ENCODE results near the gene FMNL3.

FMNL3 gene

DNA sequence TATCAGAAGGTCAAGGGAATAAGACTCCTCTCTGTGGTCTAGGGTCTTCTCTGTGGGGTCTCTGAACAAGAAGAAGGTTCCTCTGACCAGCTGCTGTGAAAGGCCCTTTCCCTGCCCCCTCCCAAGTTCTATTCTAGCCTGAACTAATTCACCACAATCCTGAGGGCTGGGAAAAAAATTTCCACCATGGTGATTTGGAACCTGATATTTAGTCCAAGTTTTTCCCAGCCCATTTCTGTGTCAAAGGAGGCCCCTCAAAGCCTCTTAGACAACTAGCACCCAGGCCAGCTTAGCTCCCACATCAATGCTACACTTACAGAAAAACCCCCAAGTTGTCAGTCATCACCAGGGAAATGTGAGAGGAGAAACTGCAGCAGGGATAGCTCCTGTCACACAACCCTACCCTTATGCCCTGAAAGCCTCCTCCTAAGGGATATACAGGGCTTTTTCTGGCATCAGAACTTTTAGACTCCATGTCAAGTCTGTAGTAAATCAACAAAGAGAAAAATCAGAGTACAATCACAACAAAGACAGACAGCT, 4.5 kb downstream of the FMNL3 start:
- no peak for ATAC-seq
- TF ChIP-seq ZFP30 (CRISPR knock-in tag; IDR thresholded peaks at IDR 0.05) (no peak), TCF4 (CRISPR knock-in tag; IDR thresholded peaks at IDR 0.05; ENCODE audit: borderline replicate concordance) (no peak), ZC3H10 (CRISPR knock-in tag; IDR thresholded peaks at IDR 0.05) (no peak)

DNA sequence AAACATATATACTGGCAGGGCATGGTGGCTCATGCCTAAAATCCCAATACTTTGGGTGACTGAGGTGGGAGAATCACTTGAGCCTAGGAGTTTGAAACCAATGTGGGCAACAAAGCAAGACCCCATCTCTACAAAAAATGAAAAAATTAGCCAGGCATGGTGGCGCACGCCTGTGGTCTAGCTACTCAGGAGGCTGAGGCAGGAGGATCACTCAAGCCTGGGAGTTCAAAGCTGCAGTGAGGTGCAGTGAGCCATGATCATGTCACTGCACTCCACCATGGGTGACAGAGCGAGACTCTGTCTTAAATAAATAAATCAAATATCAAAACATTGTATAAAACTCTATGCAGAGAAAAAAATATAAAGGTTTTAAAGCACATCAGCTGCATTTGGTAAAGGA, 5.2 kb downstream of the FMNL3 start:
- no peak for TF ChIP-seq RARB (CRISPR knock-in tag; IDR thresholded peaks at IDR 0.05)
- TF ChIP-seq ZC3H10 (CRISPR knock-in tag; IDR thresholded peaks at IDR 0.05) = no peak
- TF ChIP-seq TOX (CRISPR knock-in tag; IDR thresholded peaks at IDR 0.05; ENCODE audit: borderline replicate concordance) = no peak
- TF ChIP-seq, protein P1, sequence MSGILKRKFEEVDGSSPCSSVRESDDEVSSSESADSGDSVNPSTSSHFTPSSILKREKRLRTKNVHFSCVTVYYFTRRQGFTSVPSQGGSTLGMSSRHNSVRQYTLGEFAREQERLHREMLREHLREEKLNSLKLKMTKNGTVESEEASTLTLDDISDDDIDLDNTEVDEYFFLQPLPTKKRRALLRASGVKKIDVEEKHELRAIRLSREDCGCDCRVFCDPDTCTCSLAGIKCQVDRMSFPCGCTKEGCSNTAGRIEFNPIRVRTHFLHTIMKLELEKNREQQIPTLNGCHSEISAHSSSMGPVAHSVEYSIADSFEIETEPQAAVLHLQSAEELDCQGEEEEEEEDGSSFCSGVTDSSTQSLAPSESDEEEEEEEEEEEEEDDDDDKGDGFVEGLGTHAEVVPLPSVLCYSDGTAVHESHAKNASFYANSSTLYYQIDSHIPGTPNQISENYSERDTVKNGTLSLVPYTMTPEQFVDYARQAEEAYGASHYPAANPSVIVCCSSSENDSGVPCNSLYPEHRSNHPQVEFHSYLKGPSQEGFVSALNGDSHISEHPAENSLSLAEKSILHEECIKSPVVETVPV (CRISPR knock-in tag; IDR thresholded peaks at IDR 0.05) = no peak
- TF ChIP-seq, protein P2, sequence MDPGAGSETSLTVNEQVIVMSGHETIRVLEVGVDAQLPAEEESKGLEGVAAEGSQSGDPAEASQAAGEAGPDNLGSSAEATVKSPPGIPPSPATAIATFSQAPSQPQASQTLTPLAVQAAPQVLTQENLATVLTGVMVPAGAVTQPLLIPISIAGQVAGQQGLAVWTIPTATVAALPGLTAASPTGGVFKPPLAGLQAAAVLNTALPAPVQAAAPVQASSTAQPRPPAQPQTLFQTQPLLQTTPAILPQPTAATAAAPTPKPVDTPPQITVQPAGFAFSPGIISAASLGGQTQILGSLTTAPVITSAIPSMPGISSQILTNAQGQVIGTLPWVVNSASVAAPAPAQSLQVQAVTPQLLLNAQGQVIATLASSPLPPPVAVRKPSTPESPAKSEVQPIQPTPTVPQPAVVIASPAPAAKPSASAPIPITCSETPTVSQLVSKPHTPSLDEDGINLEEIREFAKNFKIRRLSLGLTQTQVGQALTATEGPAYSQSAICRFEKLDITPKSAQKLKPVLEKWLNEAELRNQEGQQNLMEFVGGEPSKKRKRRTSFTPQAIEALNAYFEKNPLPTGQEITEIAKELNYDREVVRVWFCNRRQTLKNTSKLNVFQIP (CRISPR knock-in tag; IDR thresholded peaks at IDR 0.05; ENCODE audit: borderline replicate concordance, low read depth) = no peak
- no peak for ATAC-seq

DNA sequence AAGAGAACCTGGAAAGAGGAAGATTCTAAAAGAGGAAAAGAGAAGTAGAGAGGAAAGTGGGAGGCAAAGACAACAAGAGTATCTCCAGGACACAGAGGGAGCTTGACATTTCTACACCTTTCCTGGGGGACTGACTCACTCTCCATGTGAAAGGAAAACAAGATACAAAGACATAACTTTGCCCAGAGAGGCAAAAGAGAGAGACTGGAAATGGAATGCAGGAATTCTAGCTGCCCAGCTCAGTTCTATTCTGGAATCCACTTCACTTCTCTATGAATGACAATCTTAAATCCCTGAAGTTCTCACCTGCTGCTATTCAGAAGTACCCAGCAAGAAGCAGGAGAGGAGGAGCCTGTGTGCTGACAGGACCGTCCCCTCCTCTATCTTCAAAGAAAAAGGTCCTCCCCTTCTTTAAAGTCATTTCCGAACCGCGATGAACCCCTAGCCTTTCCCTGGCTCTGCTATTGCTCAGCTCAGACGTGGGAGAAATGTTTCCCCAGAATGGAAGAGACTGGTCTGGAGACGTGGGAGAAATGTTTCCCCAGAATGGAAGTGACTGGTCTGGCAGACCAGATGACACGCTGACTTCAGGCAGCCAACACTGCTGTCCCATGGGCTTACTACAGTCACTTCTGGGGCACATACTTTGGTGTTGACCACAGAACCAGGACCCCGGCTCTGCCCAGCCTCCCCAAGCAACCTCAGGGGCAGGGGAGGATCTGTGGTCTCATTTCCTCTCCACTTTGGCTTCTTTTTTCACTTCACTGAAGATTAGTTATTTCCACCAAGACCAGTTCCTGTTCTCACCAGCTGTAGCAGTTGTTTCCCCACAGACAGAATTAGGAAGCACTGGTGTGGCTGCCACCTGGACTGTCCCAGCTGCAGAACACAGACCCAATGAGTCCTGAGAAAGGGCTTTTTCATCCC, 8.3 kb downstream of the FMNL3 start:
- ATAC-seq = peak; percentile 74

More for the DNA sequence above, 8.3 kb downstream of the FMNL3 start:
- no peak for TF ChIP-seq TCF4 (CRISPR knock-in tag; IDR thresholded peaks at IDR 0.05; ENCODE audit: borderline replicate concordance)
- TF ChIP-seq ZNF8 (CRISPR knock-in tag; IDR thresholded peaks at IDR 0.05) = no peak
- no peak for TF ChIP-seq ZFP30 (CRISPR knock-in tag; IDR thresholded peaks at IDR 0.05)
- TF ChIP-seq, protein P2 (CRISPR knock-in tag; IDR thresholded peaks at IDR 0.05; ENCODE audit: borderline replicate concordance, low read depth) = no peak
- no peak for TF ChIP-seq ISL1 (CRISPR knock-in tag; IDR thresholded peaks at IDR 0.05)
- TF ChIP-seq TOX (CRISPR knock-in tag; IDR thresholded peaks at IDR 0.05; ENCODE audit: borderline replicate concordance) = no peak
- no peak for TF ChIP-seq SNAI2 (CRISPR knock-in tag; IDR thresholded peaks at IDR 0.05)
- TF ChIP-seq ZC3H10 (CRISPR knock-in tag; IDR thresholded peaks at IDR 0.05) = no peak
- no peak for TF ChIP-seq BACH2 (CRISPR knock-in tag; IDR thresholded peaks at IDR 0.05; ENCODE audit: borderline replicate concordance)
- TF ChIP-seq ARNTL (CRISPR knock-in tag; IDR thresholded peaks at IDR 0.05; ENCODE audit: borderline replicate concordance, low read depth) = no peak
- TF ChIP-seq RARB (CRISPR knock-in tag; IDR thresholded peaks at IDR 0.05) = no peak
- no peak for TF ChIP-seq ZNF70 (CRISPR knock-in tag; IDR thresholded peaks at IDR 0.05)
- no peak for TF ChIP-seq PPARA (CRISPR knock-in tag; IDR thresholded peaks at IDR 0.05; ENCODE audit: borderline replicate concordance)
- no peak for TF ChIP-seq ZNF565 (CRISPR knock-in tag; conservative IDR thresholded peaks at IDR 0.05; ENCODE audit: low read depth)
- no peak for TF ChIP-seq GLIS3 (CRISPR knock-in tag; IDR thresholded peaks at IDR 0.05)
- no peak for TF ChIP-seq ESRRG (CRISPR knock-in tag; IDR thresholded peaks at IDR 0.05)
- TF ChIP-seq, protein P3, sequence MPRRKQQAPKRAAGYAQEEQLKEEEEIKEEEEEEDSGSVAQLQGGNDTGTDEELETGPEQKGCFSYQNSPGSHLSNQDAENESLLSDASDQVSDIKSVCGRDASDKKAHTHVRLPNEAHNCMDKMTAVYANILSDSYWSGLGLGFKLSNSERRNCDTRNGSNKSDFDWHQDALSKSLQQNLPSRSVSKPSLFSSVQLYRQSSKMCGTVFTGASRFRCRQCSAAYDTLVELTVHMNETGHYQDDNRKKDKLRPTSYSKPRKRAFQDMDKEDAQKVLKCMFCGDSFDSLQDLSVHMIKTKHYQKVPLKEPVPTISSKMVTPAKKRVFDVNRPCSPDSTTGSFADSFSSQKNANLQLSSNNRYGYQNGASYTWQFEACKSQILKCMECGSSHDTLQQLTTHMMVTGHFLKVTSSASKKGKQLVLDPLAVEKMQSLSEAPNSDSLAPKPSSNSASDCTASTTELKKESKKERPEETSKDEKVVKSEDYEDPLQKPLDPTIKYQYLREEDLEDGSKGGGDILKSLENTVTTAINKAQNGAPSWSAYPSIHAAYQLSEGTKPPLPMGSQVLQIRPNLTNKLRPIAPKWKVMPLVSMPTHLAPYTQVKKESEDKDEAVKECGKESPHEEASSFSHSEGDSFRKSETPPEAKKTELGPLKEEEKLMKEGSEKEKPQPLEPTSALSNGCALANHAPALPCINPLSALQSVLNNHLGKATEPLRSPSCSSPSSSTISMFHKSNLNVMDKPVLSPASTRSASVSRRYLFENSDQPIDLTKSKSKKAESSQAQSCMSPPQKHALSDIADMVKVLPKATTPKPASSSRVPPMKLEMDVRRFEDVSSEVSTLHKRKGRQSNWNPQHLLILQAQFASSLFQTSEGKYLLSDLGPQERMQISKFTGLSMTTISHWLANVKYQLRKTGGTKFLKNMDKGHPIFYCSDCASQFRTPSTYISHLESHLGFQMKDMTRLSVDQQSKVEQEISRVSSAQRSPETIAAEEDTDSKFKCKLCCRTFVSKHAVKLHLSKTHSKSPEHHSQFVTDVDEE (CRISPR knock-in tag; IDR thresholded peaks at IDR 0.05) = no peak
- TF ChIP-seq, protein P1 (CRISPR knock-in tag; IDR thresholded peaks at IDR 0.05) = no peak
- TF ChIP-seq ZFP3 (CRISPR knock-in tag; IDR thresholded peaks at IDR 0.05) = no peak
- no peak for TF ChIP-seq CSDC2 (CRISPR knock-in tag; IDR thresholded peaks at IDR 0.05)

All from SK-N-SH treated with all-trans-retinoic acid at 6 μM for 48 hours (cell line).